ENCODE measurements around the gene ZNF548. TPM values are rescaled to one million over a fixed set of nuclear protein-coding genes. Genes with fewer than 3 reads are reported as not detected.

The ZNF548 gene
- total and polyA plus RNA-seq, 12 donors = 5.3 to 18.8 (median 13.8) TPM

DNA sequence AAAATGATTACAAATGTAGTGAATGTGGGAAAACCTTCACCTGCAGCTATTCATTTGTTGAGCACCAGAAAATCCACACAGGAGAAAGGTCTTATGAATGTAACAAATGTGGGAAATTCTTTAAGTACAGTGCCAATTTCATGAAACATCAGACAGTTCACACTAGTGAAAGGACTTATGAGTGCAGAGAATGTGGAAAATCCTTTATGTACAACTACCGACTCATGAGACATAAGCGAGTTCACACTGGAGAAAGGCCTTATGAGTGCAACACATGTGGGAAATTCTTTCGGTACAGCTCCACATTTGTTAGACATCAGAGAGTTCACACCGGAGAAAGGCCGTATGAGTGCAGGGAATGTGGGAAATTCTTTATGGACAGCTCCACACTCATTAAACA is 9.2 kb downstream of the ZNF548 start:
- no peak for DNase-seq
- H3K4me1 ChIP-seq = peaks cover 0 to 4% (median 0%) of the 10 kb centered on the region in 9 donors
- TF ChIP-seq, protein P1, sequence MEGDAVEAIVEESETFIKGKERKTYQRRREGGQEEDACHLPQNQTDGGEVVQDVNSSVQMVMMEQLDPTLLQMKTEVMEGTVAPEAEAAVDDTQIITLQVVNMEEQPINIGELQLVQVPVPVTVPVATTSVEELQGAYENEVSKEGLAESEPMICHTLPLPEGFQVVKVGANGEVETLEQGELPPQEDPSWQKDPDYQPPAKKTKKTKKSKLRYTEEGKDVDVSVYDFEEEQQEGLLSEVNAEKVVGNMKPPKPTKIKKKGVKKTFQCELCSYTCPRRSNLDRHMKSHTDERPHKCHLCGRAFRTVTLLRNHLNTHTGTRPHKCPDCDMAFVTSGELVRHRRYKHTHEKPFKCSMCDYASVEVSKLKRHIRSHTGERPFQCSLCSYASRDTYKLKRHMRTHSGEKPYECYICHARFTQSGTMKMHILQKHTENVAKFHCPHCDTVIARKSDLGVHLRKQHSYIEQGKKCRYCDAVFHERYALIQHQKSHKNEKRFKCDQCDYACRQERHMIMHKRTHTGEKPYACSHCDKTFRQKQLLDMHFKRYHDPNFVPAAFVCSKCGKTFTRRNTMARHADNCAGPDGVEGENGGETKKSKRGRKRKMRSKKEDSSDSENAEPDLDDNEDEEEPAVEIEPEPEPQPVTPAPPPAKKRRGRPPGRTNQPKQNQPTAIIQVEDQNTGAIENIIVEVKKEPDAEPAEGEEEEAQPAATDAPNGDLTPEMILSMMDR (IDR thresholded peaks at IDR 0.05) = no peak
- H3K9me3 ChIP-seq = peaks cover 0 to 86% (median 20%) of the 10 kb centered on the region in 11 donors
- intact Hi-C loops (cut with DNase I) = no loop called here
- H3K36me3 ChIP-seq = peaks cover 0 to 79% (median 42%) of the 10 kb centered on the region in 9 donors
- H3K27me3 ChIP-seq = no peaks in the 10 kb centered on the region
- 96 to 98% methylated on average over 5 of the region's 5 CpGs for WGBS, 2 donors
- no peak for ATAC-seq
- no peak overlapping the region for H3K27ac ChIP-seq
- no peak overlapping the region for H3K4me3 ChIP-seq

DNA sequence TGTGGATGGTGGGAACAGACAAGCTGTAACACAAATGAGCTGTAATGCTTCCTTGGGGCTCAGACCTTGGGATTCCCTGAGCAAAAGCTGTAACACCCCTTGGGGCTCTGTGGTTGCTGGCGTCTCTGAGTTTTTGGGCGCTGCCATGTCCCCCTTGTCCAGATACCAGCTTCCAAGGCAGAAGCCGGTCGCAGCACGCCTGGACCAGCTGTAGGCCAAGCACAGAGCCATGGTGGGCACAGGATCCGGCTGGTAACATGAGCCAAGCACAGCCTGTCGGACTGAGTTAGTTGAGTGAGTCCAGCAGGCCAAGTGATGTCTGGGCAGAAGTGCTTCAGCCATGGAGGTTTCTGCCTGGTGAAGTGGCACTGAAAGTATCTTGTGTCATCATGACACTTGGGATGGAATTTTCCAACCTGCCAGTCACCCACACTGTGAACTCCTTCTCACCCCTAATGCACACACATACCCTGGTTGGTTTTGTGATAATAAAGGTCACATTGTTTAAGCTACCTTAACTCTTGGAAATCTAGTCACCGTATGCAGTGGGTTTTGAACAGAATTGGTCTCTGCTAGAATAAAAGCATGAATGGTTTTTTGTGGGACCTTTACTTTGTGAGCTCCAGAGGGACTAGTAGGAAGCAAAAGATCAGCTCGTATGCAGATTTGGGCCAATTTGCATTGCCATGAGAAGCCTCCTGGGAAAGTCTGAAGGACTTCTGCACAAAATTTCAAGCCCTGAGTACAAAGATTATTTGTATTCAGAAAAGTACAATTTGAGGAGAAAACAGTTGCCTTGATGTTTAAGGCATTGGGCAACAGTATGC is 14.3 kb downstream of the ZNF548 start:
- Histone ChIP-seq H3K4me1 (peaks cover 0 to 8% (median 0%) of the 10 kb centered on the region in 9 donors), H3K4me3 (no peak overlapping the region), H3K27me3 (no peaks in the 10 kb centered on the region), H3K36me3 (peaks cover 0 to 35% (median 13%) of the 10 kb centered on the region in 9 donors), H3K9me3 (peaks cover 0 to 45% (median 8%) of the 10 kb centered on the region in 11 donors), H3K27ac (no peak overlapping the region)
- ATAC-seq (peak in 1 of 8 donors; percentile 24), DNase-seq (no peak)
- intact Hi-C loops (cut with DNase I) = no loop called here
- TF ChIP-seq, protein P1 (IDR thresholded peaks at IDR 0.05) = no peak
- 92 to 94% methylated on average over 9 of the region's 9 CpGs for WGBS, 2 donors

DNA sequence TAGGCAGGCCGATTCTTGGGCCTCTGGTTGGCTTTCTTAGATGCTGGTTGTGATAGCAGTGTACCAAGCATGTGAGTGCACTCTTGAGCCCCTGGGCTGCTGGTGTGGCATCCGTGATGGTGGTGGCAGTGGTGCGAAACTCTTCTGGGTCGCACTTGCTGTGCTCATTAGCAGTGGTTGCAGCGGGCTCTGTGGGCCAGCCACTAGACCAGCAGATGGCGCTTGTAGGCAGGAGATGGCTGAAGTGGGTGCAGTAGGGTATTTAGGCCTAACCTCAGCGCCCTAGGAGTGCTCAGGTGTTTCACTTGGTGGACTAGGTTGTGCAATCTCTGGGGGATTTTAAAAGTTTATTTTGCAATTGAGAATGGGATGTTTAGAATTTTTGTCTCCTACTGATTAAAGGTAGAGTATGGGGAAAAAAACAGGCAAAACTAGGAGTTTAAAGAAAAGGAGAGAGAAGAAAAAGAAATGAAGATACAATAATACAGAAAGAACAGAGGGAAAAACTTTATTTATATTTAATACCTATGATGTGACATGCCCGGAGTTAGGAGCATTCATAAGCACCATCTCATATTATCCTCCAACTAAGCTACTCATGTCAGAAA is 17.0 kb downstream of the ZNF548 start:
- peaks cover 0 to 9% (median 2%) of the 10 kb centered on the region in 9 donors for H3K36me3 ChIP-seq
- no peaks in the 10 kb centered on the region for H3K27me3 ChIP-seq
- TF ChIP-seq, protein P1 (IDR thresholded peaks at IDR 0.05) = peak; percentile 35 to 82 (median 67)
- peak in 6 of 8 donors; percentile 34 to 64 (median 48) for ATAC-seq
- H3K27ac ChIP-seq = no peak overlapping the region
- DNase-seq = peak; percentile 56 to 57
- intact Hi-C loops (cut with DNase I) = no loop called here
- 9% methylated on average over 8 of the region's 8 CpGs for WGBS, 2 donors
- H3K9me3 ChIP-seq = peaks cover 0 to 23% (median 5%) of the 10 kb centered on the region in 11 donors
- peaks cover 0 to 18% (median 7%) of the 10 kb centered on the region in 9 donors for H3K4me1 ChIP-seq
- no peak overlapping the region for H3K4me3 ChIP-seq

GRCh38 chr19:57410877-57411671 is 21.4 kb downstream of the ZNF548 start, which contains the start of gene ZNF17:
TSS of gene ZNF17 (plus strand) at chr19:57411161. CDS start at chr19:57413616, 2,455 bp downstream.
- H3K4me1 ChIP-seq = peaks cover 3 to 32% (median 17%) of the 10 kb centered on the region in 9 donors
- 0% methylated on average over 55 of the region's 55 CpGs for WGBS, 2 donors
- TF ChIP-seq, protein P1 (IDR thresholded peaks at IDR 0.05) = no peak
- DNase-seq = peak; percentile 92 to 96
- ATAC-seq = peak; percentile 98 to 100 (median 100)
- intact Hi-C loops (cut with DNase I) = loop anchor here in 1 of 10 donors (2.0 kb wide), 1 partner anchor 66 kb away; the partner anchor contains the start of gene ZNF772
- H3K4me3 ChIP-seq = peak within 1 kb of the TSS; percentile 75 to 100 (median 88)
- no peaks in the 10 kb centered on the region for H3K27me3 ChIP-seq
- peaks cover 0 to 18% (median 0%) of the 10 kb centered on the region in 11 donors for H3K9me3 ChIP-seq
- H3K27ac ChIP-seq = peak within 1 kb of the TSS; percentile 17 to 85 (median 78)
- peaks cover 0 to 38% (median 23%) of the 10 kb centered on the region in 9 donors for H3K36me3 ChIP-seq

Data from heart right ventricle (tissue), 16 donors.